Measurements from ENCODE around the gene HOXB3.
A peak's percentile ranks its signal among the peaks of the same experiment; 100 is the strongest.

Gene HOXB3

DNA sequence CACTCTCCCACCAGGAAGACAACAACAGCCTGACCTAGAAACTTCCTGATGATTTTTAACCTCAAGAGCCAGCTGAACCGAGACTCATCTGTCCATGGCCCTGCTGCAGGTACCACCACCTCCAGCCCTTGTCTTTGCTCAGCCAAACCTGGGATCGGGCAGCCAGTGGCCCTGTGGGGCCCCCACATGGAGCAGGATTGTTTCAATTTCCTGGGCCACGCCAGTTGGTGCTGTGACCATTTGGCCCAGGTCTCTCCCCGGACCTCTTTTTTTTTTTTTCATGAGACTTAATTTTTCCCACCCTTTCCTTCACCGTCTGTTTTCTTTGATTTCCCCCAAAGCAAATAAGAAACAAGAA is 36.9 kb downstream of the HOXB3 start:
- DNase-seq = no peak

DNA sequence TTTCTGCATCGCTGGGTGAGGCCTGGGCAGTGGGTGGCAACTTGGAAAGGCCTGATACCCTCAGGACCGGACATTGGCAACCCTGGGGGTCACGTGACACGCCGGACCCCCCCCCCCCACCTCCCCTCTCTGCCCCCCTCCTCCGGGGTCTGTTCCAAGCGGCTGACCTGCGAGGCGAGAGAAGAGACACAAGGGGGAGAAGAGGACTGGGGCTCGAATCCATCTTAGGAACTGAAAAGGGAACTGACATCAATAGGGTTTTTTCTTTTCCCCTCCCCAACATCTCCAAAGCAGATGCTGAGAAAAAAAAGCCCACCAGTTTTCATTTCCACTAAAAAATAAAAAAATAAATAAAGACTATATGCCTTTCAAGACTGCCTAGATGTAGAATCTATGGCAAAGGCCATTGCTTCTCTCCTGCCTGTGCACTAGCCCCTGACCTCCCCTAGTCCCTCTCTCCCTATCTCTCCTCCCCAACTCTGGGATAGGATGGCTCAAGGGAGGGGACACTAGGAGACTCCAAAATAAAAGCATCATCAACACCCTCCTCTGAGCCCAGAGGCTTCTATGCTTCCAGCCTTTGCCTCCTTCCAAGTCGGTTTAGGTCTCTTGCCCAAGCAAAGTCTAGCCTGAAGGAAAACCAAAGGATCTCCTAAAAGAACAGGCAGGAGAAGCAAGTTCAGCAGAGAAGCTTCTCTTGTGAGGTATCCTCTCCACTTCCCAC is 37.4 kb downstream of the HOXB3 start:
- no peak for DNase-seq

DNA sequence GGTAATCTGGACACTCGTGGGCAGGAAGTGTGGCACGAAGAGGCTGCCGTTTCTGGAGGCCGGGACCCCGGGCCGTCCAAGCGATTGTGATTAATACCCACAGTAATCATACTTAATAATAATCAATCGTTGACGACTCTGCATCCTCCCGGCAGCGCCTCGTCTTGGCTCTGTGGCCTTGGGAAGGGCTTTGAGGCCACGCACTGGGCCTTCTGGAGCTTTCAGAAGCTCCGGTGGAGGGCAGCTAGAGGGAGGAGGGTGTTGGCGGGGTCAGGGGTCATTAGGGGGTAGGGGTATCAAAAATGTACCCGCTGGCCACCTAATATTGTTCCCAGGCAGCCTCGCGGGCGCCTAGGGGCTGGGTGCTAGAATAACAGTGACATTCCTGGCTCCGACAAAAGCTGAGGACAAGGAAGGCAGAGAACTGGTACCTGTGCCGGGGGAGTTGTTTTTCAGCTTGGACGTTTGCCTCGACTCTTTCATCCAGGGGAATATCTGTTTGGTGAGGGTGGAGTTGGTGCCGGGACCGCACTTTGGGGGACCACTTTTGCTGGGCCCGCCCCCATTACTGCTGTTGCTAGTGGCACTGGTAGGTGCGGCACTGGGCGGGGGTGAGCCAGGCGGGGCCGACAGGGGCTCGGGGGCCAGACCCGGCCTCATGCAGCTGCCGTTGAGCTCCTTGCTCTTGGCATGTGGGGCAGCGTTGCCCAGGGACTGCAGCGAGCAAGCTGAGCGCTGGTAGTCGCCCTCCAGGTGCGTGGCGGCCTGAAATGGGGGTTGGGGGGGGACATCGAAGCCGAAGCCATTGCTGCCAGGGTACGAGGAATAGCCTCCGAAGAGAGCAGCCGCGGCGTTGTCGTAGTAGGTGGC is 38.2 kb downstream of the HOXB3 start:
- no peak for DNase-seq

DNA sequence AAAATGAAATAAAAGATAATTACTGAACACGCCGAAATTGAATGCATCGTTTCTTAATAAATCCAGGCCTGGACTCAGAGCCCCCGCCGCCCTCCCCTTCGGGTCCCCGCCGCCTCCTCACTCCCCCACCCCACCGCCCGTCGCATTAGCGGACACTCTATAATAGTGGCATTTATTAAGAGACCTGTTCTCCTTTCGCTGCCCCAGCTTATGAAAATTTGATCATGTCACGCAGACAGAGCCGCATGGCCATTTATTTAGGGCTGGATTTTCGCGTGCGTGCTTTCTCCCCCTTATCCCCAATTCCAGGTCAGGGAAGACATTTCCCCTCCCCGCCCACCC is 38.9 kb downstream of the HOXB3 start:
- DNase-seq = no peak

DNA sequence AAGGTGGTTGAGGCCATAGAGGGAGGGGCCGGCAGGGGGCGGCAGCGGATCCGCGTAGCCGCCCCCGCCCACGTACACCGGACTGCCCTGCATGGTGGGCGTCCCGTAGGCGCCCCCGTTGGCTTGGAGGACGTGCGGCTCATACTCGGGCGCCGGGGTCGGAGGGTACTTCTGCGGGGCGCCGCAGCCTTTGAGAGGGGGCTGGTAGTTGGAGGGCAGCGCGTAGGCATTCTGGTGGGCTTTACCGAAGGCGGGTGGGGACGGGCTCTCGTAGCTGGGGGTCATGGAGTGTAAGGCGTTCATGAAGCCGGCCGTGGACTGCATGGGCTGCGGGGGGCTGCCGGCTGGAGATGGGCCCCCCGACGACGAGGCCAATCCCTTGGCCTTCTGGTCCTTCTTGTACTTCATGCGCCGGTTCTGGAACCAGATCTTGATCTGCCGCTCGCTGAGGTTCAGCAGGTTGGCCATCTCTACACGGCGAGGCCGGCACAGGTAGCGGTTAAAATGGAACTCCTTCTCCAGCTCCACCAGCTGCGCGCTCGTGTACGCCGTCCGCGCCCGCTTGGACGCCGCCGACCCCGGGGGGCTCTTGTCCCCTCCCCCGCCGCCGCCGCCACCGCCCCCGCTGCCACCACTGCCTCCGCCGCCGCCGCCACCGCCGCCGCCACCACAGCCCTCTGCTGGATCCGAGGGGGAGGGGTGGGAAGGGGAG is 39.4 kb downstream of the HOXB3 start:
- peak; percentile 41 for DNase-seq

DNA sequence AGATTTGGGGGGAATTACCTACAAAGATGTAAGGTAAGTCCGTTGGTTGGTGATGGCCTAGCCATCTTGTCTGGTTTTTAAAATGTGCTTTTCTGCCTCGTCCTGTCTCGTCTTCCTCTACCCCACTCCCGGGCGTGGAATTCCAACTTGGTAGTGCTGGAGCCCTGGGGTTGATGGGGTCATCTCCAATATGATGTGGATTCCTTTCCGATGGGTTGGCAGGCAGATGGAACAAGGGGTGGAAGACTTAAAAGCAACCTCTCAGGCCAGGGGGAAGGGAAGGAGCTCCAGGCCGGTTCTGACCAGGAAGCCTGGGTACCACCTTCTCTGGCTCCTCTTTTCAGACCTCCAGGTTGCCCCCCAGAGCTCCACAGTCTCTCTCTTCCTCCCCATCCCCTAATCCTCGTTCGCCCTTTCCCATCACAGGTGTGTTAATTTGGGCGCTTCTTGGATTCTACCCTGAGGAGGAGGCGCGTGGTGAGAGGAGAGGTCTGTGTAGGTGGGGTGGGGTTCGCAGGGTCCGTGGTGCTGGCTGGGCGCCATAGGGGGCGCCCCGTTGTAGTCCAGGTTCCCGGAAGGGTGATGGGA is 40.0 kb downstream of the HOXB3 start:
- DNase-seq = no peak

DNA sequence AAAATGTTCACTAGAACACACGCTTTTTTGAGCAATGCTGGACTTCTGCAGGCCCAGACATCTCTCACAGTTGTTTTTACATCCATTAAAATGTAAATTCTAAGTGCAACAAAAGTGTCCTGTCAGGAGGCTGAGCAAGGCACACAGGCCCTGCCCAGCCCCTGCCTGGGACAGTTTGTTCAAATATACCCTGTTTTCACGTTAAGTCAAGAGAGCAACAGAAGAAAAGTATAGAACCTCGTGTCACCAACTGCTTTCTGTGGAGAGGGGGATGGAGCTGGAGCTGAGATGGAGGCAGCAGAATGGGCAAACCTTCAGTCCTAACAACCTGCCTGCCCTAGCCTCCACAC is 40.8 kb downstream of the HOXB3 start:
- DNase-seq = no peak

DNA sequence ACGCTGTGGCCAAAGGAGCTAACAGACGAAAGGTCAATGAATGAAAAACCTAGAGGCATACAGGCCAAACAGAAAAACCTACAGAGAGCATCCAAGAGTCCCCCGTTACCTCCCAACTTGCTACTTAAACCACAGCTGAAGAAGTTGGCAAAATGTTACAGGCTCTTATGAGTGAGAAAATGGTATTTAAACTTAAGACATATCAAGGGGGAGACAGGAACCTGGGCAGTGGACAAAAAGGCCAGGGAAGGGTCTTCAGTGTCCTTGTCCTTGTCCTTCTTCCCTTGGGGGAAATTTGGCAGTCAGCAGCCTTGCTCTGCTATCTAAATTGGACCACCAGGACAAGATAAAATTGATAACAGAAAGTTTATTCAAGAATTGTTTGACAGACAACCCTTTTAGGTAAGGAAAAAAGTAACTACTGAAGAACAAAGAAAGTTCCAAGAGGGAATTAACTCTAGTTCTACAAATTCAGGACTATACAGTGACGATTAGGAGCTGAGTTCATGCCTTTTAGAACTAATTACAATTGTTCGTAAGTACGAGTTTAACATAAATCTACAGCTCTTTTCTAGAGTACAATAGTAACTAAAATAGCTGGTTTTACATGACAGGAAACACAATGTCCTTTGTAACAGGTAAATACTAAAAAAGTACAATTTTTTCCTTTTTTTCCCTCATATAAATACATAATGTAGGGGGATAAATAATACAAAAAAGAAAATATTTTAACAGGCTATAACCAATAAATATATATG is 41.3 kb downstream of the HOXB3 start:
- DNase-seq = no peak

DNA sequence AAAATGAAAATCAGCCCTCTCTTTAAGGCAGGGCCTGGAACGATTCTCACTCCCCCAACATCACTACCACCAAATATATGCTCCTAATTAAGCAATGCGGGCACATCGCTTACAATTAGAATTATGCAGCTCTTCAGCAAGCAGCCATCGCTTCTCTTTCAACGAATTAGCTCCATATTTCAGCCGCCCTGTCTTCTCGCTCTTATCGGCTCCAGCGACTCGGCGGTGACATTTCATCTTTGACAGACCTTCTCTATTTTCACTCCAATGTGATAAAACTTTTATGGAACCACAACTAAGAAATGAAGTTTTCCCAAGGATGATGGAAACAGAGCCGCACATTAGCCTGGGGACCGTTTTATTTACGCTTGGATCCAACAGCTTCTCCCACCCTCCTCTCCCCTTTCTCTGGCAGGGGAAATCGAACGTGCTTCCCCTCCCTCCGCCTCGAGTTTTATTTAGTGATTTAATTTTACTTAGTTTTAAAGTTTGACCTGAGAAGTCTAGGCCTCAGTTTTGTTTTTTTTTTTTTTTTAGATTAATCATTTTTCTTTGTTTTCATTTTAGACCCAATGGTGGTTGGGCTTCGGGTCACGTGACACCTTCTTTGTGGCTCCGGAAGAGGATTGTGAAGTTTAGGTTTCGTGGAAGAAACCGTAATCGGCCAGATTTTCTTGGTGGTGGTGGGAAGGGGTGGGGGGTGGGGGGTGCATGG is 42.1 kb downstream of the HOXB3 start:
- no peak for DNase-seq

DNA sequence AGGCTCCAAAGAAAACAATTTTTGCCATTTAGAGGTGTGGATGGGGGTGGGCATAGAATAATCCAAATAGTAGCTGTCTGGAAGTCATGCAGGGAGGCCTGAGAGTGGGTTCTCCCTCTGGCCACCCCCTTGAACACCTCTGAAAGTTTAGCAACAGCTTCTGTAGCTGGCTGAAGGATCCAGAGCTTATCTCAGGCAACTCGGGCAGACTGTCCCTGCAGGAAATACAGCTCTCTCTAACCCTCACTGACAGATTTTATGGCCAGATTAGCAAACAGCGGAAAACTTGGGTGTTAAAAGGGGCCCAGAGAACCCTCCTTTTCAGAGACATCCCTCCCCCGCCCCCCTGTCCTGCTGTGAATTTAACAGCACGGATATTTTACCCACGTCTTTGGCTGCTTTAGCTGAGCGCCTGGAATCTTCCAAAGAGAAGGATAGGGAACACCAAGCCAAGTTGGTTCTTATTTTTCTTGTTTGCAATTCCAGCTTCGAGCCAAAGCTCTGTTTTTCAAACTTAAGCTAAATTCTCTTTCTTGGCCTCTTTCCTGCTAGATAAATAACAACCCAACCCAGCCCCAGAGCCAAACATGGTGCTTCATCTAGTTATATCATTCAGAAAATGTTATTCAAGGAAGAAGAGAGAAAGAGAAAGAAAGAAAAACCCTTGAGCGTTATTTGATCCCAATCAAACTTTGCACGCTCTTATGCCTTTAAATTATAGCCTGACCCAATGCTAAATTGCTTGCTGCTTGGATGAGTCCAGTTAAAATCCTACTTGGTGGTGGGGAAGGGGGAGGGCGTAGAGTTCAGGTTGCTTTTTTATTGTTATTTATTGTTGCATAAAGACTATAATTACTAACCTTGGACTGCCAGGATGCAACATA is 42.9 kb downstream of the HOXB3 start:
- peak; percentile 90 for DNase-seq

DNA sequence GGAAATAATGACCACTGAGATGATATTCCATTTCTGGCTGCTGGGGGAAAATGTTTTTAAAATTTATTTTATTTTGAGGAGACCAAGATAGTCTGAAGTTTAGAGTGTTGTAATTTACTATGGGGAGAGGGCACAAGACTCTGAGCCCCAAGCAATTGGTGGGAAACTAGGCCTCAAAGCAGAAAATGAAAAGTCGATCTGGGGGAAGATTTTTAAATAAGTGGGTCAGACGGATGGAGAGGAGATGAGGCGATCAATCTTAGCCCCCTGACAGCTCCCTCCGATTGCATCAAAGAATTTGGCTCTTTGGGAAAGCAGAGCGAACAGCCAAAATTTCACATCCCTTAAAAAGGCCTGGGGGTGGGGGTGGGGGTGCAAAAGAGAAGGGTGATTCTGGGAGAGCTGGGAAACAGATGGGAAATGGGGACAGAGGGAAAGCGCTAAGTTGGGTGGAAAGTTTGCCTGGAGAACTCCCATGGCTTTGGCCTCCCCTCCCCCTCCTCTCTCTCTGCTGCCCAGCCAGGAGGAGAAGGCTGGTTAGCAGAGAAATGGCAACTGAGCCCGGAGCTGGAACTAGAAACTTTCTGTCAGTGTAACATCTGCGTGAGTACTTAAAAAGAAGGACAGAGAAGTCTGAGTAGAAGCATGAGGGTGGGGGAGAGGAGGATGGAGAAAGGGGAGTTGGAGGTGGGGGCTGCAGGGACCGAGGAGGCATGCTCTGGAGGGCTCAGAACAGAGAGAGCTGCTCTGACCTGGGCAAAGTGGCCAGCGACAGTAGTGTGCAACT is 43.7 kb downstream of the HOXB3 start:
- DNase-seq = no peak

DNA sequence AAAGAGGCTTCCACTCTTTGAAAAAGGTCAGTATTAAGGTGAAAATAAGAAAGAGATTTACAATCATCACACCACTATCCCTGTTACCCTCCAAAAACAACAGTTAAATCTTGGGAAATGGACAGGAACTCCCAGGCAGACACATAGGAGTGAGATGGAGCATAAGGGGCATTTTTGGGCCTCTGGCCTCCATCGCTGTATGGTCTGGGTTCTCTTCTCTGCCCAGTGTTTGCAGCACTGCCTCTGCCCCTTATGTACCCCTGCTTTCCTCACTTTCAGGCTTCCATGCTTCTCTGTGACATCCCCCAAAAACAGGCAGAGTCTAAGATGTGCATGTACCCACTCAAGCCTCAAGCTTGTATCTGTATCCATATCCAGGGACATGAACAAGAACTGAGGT is 44.5 kb downstream of the HOXB3 start:
- no peak for DNase-seq

DNA sequence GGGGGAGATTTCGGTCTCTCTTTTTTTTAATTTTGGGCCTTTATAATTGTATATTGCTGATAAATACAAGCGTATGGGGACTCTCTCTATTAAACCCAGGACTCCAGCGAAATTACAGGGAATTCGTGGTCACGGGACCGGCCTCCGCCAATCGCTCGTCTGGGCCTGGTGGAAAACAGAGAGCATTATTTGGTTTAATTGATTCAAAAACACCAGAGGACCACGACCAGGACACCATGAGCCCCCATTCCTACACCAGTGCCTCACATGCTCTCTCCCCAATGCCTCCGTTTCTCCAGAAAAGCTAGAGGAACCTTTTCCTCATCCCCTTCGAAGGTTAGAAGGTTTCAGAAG is 45.0 kb downstream of the HOXB3 start, which contains the start of gene HOXB2:
Gene HOXB2, minus strand, starts transcription at position 88 of the 354 bp plus-strand sequence. CDS start 198 bp downstream, outside the sequence.
- DNase-seq = peak; percentile 67

DNA sequence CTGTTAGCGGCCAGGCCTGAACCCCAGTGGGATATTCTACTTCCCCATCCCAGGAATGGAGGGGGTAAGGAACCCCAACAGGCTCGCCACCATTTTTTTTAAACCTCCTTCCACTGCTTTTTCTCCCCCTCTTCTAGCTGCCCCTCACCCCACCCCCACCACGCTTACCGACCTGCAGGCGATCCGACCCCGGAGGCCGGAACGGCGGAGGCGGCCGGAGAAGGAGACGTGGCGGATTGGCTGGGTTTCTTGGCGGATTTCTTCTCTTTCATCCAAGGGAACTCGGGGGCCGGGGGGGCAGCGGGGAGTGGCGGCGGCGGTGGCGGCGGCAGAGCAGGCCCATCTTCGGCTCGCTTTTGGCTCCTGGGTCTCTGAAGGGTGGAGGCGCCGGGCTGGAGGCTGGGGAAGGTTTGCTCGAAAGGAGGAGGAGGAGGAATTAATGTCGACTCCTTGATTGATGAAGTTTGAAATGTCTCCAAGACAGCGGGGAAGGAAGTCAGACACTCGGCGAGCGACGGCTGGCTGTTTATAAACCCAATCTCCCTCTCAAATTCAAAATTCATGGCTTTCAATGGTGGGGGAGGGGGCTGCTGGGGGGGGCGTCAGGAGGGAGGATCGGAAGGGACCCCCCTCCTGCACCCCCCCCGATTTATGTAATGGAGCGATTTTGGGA is 45.6 kb downstream of the HOXB3 start:
- peak; percentile 67 for DNase-seq

DNA sequence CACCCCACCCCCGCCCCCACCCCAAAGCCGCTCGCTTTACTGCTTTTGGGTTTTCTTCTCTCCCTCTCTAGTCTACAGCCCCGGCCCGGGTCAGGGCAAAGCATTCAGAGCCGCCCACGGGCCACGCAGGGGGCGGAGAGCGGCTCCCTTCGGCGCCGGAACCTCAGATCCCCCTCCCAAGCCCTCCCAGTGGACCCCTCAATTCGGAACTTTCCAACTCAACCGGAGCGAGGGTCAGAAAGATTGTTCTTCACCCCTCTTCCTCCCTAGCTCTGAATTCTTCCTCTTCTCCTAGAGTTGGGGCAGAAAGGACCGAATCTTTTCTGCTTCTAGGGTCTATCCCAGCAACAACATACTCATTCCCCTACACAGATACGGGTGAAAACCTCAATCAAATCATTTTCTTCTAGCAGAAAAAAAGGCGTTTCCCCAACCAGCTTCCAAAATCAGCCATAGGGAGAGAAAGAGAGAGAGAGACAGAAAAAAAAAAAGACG is 46.1 kb downstream of the HOXB3 start:
- DNase-seq = no peak

DNA sequence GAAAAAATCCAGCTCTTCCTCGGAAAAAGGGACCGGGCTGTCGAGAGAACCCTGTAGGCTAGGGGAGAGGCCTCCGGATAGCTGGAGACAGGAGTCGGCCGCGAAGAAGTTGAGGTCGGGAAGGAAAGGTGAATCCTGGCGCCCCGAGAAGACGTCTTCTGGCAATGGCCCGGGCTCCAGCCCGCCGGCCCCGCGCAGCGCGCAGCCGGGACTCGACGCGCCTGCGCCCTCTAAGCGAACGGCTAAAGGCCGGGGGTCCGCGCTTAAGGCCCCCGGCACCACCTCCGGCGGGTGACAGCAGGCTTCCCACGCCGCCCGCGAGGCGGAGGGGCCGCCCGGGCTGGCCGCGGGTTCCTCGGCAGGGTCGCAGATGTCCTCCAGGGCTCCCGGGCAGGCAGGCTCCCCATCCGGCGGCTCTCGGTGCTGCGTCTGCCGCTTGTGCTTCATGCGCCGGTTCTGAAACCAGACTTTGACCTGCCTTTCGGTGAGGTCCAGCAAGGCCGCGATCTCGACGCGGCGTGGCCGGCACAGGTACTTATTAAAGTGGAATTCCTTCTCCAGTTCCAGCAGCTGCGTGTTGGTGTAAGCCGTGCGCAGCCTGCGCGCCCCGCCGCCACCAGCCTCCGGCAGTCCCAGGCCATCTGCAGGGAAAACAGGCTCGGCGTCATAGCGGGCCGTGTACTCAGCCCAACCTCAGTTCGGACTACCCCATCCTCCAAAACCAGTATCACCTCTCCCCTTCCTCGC is 46.8 kb downstream of the HOXB3 start:
- peak; percentile 59 for DNase-seq

DNA sequence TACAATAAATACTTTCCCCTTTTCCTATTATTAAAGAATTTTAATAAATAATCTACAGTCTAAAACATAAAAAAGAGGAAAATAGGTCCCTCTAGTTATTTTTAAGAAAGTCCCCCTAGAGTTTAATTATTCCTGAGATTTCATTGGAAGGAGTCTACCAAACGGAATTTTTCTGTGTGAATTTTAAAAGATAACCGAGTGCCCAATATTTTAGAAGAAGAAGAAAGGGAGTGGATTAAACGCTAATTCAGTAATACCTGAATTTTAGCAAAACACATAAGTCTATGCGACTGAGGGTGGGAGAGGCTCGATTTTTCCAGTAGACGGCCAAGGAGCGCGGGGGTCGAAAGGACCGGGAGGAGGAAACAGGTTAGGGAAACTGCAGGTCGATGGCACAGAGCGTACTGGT is 47.3 kb downstream of the HOXB3 start:
- DNase-seq = no peak

DNA sequence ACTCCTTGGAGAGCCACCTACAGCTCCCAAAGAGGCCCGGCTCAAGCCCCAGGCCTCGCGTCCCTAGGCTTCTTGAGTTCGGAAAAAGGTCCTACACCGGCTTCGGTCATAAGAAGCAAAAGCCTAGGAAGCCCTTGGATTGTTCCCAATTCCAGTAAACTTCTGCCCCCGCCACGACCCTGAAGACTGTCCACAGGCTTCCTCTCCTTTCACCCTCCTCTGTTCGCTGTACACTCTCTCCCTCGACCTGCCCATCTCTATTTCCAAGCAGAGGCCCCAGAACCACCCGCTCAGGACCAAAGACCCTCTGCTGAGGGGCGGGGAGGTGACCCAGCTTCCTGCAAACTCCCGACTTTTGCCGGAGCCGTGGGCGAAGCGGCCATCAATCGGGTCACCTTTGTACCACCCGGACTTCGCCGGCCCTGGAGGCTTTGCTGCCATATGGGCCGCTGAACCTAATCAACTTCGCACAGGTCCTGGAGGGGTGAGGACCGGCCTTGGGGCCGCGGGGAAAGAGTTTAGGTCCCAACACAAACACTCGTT is 47.9 kb downstream of the HOXB3 start:
- peak; percentile 56 for DNase-seq

Data from NCI-H2227 treated with DMSO at 0.1 percent for 48 hours (cell line).